NCI-H146 (cell line): ENCODE results near the gene UBL3.

Experiments used
- DNase-seq: peaks from one replicate; lab custom pipeline; 2025; lab: John Stamatoyannopoulos, UW

Gene UBL3, protein sequence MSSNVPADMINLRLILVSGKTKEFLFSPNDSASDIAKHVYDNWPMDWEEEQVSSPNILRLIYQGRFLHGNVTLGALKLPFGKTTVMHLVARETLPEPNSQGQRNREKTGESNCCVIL

DNA sequence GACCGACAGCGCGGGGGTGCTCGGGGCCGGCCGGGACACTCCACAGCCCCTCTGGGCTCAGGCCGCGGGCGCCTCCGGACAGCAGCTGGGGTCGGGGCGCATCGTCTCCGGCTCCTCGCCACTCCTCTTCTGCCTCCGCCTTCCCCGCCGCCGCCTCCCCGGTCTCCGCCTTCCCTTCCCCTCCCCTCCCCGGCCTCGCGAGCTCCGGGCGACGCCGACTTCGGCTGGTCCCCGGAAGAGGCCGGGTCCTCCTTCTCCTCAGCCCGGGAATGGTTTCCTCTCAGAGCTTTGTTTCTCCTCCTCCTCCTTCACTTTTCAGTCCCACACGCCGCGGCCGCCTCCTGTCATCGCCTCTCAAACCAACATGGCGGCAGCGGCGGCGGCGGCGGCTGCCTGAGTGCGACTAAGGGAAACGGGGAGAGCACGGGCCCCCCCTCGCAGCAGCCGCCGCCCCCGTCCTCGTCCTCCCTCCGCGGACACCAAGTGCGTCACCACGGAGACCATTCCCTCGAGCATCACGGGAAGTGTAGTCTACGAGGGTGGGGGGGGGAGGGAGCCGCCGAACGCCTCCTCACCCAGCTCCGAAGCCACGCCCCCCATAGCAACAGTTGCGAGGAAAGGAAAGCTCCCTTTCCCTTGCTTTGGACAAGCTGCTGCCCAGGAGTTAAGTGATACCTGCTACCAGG, at the start of gene UBL3:
UBL3 (minus strand) TSS at position 405 of the 686 bp plus-strand sequence. CDS start 1,079 bp downstream, outside the sequence.
- peak; percentile 93 for DNase-seq

DNA sequence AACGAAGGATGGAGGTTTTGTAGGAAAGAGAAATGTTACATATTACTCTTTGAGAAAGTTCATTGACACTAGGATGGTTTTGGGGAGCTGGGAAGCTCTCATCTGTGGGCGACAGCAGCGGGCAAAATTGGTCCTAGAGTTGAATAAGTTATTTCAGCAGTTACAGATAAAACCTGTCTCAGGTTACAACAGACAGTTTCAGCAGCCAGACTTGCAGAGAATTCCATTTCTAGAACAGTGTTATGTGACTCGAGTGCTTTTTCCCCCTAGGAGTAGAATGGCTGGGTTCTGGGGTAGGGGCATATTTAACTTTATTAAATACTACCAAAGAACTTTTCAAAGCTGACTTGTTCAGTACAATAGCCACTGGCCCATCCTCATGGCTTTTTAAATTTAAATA, 46.7 kb upstream of the UBL3 start:
- DNase-seq = no peak

DNA sequence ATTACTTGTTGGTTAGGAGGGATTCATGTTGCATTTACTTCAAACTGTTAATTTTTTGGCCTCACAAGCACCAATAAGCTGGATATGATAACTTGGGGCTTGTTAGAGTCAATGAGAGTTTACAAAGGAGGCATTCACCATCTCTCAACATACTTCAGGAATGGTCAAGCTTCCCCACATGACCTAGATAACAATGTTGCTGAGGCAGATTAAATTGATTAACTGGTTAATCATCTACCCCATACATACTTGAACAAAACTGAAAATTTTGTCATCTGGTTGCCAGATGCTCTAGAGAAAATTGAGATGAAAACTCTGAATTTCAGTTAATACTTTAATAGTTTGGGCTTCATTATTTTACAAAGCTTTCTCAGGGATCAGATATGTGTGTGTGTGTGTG, 43.0 kb upstream of the UBL3 start:
- DNase-seq = no peak

DNA sequence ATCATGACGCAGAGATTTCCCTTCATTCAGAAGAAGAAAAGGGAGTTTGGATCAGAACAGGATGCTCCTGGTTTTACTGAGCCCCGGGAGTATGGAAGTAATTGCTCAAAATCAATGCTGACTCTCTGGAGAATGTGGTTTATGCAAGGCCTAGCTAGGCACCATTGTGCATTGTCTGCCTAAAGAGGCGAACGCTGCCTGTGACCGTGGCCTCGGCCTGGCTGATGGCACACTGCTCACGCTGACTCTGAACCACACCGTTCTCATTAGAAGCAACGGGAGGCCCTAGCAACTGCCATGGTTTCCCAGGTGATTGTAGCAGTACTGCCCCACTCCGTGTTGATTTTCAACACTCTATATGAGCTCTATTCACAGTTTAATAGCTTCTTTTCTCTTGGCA, 41.7 kb upstream of the UBL3 start:
- DNase-seq = peak; percentile 14

DNA sequence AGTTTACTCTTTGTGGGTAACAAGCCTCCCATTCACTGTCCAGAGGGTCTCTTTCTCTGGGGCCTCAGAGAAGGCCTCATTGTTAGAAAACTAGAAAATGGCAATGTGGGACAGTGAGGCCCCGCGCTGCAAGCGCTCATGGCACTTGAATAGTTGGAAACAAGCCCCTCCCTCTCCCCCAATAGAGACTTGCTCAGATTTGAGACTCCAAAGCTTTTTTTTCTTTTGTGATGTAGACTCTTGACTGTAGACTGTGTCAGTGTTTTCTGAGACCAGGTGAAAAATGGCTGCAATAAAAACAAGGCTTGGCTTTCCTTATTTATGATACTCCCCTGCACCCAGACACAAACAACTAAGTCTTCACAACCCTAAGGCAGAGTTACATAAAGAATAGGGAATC, 38.7 kb upstream of the UBL3 start:
- DNase-seq = no peak

DNA sequence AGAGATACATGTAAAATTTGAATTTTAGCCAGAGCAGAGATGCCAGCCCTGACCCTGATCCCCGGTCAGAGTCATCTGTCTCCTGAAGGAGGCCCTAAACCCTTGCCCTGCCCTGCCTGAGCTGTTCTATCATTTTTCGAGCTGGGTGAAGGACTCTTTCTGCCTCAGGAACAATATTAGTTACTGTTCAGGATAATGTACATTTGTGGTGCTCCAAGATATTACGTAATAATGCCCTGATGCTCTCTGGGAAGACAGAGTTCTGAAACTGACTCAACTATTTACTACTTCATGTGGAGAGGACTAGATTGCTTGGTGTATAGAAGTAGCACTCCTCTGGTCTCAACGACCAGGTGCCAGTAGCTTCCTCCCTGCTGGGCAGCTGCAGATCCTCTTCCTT, 37.9 kb upstream of the UBL3 start:
- DNase-seq = no peak

DNA sequence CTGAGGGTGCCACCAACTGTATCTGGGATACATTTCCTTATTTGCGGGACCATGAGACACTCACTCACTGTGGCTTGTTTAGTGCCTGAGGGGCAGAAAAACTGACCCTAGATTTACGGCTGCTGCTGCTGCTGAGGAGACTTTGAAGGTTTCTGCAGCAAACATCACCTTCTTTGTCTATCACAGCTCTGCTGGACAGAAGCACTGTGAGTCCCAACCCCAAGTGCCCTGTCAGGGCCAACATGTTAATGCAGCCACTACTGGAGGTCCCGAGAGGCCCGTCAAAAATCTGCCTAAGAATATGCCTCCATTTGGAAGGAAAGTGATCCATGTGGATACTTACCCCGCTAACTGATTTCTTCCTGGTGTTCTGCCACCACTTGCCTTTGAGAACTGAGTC, 37.3 kb upstream of the UBL3 start:
- no peak for DNase-seq

DNA sequence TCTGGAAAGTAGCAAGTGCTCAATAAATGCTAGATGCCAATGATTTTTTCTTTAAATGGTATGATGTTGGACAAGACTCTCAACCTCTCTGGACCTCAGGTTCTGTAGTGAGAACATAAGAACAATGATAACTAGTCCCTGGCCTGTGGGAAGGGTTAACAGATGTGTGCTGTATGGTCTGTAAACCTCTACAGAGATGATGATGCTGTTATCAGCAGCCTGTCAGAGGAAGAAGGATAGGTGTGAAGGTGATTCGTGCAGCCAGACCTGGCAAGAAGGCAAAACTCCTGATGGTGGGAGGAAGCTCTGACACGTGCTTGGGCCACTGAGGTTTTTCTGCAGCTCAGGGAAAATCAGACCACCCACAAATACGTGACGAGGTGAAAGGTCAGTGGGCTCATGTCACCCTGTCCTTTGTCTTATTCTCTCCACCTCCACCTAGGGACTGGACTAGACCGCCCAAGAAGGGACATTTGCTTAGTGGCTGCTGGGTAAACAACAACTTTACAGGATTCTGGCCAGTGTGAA, 36.7 kb upstream of the UBL3 start:
- no peak for DNase-seq

DNA sequence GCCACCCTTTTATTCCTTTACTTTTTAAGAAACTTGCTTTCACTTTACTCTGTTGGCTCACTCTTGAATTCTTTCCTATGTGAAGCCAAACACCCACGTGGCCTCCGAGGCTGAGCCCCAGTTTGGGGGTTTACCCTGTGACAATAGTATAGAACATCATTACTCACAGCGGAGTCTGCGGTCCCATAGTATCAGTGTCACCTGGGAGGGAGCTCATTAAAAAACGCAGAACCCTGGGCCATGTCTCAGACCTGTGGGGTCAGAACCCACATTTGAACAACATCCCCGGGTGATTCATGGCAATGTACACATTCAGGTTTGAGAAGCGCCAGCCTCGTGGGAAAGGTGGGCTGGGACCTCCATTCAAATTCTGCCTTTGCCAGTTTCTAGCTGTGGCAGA, 36.0 kb upstream of the UBL3 start:
- no peak for DNase-seq

DNA sequence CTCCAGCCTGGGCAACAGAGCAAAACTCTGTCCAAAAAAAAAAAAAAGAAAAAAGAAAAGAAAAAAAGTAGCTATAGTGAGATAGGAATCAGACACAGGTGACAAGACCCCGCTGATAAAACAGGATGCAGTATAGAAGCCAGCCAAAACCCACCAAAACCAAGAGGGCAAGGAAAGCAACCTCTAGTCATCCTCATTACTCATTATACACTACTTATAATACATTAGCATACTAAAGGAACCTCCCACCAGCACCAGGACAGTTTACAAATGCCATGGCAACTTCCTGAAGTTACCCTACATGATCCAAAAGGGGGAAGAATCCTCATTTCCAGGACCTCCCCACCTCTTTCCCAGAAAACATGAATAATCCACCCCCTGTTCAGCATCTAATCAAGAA, 35.6 kb upstream of the UBL3 start:
- DNase-seq = no peak

DNA sequence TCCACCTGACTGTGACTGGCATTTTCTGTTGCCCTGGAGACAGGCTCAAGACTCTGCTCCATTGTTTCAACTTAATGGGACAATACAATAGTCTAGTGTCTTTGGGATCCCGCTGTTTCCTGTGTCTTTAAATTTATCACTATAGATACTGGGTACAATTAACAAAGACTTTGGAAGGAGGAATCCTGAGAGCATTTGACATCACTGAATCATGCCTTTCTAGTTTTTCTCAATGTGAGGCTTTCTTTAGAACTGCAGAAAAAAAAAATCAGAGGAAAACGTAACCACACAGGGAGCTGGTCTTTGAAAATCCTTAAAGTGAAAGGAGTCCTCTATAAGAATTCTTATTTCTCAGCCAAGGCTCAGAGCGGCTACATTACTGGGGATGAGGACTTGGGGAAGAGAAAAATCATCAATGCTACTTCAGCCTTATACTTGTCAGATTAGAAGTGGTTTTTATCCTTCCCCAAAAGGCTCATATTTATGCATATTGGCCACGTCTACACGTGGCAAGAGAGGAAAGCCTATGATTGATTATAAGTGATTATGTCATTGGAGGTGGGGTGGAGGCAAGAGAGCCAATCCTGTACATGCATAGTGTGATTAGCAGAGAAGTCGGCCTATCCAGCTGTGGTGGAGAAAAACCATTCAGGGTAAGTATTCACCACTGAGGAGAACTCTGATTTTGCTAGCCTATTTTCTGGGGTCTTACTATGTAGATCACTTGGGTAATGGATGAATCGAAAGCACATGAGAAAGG, 34.4 kb upstream of the UBL3 start:
- no peak for DNase-seq

DNA sequence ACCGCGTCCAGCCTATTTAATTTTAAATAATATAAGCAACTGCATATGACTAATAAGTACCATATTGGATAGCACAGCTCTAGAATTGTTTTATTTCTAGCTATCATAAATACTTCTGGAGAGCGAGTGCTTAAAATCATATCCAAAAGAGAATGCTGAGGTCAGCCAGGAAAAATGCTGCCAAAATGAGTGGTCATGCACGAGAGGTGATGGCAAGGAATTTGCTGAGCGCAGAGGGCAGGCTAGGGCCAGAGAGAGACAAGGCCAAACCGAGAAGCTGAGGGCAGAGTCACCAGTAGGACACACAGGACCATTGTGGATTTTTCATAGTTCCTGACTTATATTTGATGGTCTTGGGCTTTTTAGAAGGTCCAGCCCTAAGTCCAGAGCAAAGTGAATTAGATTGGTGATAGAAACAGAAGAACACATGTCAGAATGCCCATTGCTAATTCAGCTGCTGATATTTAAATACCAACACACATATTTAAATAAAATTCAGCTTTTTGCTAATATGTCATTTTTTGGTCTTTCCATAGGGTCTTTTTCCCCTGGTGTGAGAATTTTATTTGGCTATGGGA, 33.6 kb upstream of the UBL3 start:
- DNase-seq = no peak

DNA sequence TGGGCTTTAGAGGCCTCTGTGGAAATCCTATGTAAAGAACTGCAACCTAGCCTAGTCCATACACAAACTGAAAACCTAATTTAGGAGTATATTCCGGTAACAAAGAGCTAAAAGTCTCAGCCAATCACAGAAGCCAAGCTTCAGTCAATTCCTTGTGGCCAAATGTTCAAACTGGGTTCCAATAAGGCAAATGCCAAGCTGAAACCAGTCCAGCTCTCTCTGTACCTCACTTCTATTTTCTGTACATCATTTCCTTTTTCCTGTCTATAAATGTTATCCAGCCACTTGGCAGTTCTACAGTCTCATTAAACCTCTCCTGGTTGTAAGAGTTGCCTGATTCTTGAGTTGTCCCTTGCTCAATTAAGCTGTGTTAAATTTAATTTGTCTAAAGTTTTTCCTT, 31.7 kb upstream of the UBL3 start:
- no peak for DNase-seq

DNA sequence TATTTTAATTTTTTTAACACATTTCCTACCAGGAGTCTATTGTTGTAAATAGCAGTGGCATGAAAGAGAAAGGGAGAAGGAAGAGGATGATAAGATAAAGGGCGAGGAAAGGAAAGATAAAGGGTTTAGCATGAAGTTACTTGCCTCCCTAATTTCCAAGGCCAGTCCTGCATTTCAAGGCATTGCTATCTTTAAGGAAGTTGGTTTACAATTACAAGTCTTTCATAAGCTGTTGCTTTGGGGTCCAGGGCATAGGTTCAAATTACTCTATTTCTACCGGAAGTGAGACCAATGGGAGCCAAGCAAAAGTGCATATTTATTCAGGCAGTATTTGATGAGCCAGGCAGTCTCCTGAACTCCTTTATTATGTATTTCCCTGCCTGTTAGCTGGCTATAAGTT, 27.7 kb upstream of the UBL3 start:
- DNase-seq = no peak

DNA sequence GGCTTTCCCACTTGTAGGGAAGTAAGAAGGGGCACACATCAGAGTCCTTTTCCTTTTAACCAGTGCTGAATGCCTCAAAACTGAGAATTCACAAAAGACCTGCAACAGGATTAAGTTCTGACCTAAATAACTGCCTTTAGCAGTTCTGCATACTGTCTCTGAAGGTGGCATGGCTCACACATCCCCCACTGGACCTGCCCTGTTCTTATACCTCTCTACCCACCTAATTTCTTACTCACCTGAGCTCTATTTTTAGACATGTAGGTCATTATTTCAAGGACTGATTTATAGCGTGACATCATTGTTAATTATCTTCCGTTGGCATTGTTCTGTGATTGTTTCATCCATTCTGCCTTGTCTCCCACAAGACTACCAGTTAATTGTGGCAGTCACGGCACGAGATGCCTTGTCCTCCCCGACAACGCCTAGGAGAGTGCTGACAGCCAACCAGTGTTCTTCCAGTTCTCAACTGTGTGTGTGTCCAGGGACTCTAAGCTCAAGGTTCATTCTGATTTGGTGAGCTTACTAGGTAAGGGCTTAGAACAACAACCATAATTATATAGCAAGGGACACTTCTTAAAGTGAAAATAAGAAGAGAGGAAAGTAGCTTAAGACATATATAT, 27.1 kb upstream of the UBL3 start:
- DNase-seq = no peak

DNA sequence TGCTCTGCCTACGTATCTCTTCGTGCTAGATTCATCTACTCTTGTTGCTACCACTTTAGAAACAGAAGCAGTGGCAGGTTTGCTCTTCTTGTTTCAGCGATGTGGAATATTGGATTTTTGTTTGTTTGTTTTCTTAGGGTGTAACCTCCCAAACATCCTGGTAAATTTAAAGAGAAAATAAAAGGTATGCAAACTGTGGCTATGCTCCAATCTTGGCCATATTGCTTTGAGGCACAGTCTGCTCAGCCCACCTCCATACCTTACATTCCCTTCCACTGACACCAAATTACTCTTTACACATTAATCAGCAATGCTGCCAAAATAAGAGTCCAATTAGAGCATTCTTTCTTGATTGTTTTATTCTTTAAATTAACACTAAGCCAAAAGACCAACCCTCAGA, 25.2 kb upstream of the UBL3 start:
- no peak for DNase-seq

DNA sequence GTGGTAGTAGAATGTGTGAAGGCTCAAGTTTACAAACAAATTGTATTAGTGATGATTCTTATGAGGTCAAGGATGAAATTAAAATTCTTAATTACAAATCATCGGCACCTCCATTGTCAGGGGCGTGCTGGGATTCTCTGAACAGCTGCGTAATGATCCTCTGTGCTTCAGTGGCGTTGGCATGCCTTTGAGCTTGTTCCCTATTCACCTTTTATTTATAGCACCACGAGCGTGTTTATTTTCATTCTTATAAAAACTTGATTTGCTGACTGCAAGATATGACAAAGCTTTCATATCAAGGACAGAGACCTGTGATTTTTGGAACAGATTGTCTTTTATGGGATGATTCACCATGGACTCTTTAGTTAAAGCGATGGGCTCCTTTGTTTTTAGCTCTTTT, 18.2 kb upstream of the UBL3 start:
- DNase-seq = no peak

DNA sequence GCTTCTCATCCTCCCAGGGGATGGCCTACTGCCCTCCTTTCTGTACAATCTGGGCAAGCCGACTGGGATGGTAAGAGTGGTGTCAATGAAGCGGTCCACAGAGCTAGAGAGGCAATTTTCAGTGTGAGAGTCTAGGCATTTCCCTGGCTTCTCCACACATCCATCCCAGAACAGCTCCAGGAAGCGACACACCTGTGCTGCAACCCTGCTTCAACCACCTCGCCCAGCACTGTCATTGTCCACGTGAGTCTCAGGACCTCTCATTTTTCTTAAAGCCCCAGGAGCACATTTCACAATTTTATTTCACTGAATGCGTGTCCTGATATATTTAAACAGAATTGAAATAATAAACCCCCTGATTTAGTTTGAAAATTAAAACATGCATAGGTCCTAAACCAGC, 15.5 kb upstream of the UBL3 start:
- no peak for DNase-seq

DNA sequence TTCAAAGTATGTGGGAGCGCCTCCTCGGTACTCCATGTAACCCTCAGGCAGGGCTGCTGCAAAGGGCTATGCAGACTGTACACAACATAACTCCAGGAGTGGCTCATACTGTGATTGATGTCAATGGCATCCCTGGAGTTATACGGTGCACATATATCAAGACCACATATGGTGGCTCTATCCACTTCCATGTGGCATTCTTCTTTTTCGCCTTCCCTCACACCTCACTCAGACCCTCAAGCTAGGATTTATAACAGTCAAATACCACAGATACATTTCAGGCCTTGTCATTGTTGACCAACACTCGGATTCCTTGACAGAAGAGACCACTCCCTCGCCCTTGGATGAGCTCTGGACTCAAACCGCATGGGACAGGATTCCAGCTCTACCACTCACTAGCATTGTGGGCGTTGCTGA, 11.3 kb upstream of the UBL3 start:
- DNase-seq = no peak

DNA sequence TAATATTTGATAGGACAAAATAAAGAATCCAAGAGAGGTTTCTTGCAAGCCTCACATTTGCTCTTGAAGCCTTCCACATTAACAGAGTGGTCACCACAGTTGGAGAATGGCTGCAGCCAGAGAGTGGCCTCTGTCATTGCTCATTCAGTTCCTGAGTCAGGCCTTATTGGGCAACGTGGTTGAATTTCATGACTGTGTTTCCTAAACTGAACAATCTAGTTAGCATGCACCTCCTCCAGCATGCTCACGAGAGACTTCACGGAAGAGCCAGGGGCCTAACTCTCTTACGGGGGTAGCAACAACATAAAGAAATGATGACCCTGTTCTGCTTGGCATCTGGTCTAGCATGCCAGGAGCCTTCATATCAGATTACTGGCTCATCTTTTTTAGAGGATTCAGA, 9.6 kb upstream of the UBL3 start:
- DNase-seq = no peak

DNA sequence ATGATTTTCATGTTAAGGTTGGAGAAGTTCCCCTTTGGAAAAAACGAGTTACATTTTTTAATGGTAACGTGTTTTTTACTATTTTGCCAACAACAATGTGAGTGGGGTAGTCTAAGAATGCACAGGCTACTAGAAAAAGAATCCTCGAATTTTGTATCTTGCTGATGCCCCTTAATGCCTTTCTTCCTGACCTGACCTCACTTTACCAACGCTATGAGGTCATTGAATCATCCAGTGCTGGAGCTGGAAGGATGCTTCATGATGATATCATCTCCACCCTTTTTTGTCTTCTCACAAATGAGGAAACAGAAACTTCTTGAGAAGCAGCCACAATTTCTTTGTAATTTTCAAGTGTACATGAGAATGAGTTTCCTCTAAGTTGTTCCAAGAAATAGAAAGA, 8.2 kb upstream of the UBL3 start:
- no peak for DNase-seq

DNA sequence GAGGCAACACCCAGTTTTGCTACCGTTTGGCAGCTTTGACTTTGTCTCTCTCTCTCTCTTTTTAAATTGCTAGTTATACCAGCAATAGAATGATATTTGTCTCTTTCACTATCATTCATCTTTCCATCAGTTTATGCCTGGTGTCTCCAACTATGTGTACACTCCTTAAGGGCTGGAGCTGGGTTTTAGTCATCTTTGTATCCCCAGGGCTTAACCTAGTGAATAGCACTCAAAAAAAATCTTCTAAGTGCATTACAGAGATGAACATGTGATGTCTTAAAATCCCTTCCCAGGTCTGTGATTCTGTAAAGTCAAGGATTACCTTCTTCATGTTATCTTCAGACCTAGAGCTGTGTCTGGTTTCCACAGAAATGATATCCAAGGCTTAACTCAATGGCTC, 7.8 kb upstream of the UBL3 start:
- no peak for DNase-seq

DNA sequence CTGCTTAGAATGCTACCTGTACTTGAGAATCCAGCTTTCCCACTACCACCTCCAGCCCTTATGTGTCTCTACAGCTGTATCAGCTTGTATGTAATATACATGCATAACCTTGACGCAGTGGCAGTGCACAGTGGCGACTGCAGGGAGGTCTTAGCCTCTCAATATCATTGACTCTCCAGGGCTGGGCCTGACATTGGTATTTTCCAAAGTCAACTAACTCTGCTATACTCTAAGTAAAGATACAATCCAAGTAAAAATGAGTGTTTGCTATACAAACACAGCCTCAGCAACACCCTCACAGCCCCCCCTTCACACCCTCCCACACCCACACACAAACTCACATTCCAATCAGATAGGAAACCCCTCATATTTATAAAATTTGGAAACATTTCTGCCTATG, 6.7 kb upstream of the UBL3 start:
- no peak for DNase-seq
